GM13976 (cell line): ENCODE data around the gene OSBPL5.

Experiments used
- DNase-seq: peaks from one replicate; pipeline ENCODE4 v3.0.0; 2012; ENCODE audit warnings: low spot score
- CTCF ChIP-seq: IDR thresholded peaks from 2 replicates; pipeline ENCODE4 v1.5.1; 2012; ENCODE audit warnings: borderline replicate concordance, mild to moderate bottlenecking; ENCODE audit not compliant: insufficient read depth; ENCODE audit errors: extremely low read depth, missing control alignments, control extremely low read depth
- in situ Hi-C: fragments of 300-500 bp; cut with MboI; formaldehyde crosslinking; loops from one replicate; pipeline ENCODE4 v1.12.0; 2022; ENCODE audit warnings: low sequenced_read_pairs, mixed read lengths, inconsistent platforms; ENCODE audit not compliant: unreplicated experiment

OSBPL5 gene

GRCh38 chr11:3095712-3096361 lies 69.3 kb downstream of the OSBPL5 start:
- DNase-seq, result peak; percentile 6
- no peak for TF ChIP-seq CTCF
- in situ Hi-C loops, result loop anchor here (10.0 kb wide), 1 partner anchor 61 kb away; no protein-coding TSS in a partner anchor

DNA sequence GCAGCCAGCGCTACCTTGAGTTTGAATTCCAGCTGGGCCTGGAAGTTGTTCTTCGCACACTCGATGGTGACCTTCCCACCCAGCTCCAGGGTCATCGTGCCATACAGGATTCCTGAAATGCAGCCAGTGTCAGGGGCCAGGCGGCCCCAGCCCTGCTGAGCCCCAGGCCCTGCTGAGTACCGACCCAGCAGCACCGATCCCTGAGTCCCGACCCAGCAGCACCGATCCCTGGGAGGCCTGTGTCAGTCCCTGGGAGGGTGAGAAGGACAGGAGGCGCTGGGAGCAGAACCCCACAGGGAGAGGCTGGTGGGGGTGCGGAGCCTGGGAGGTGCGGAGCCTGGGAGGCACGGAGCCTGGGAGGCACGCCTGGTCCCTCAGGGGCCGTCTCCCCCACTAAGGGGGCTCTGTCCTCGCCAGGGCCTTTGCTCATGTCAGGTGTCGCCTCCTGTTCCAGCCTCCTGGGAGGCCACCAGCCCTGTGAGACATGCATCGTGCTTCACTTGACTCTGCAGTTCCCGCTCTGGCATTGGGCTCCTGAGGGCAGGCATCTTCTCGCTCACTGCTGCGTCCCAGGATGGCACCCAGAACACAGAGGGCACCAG lies 70.8 kb downstream of the OSBPL5 start:
- DNase-seq, result peak; percentile 16
- no peak for TF ChIP-seq CTCF
- in situ Hi-C loops, result loop anchor here (10.0 kb wide), 1 partner anchor 60 kb away; no protein-coding TSS in a partner anchor

GRCh38 chr11:3093281-3094191 lies 71.6 kb downstream of the OSBPL5 start:
- DNase-seq, result peak; percentile 21
- in situ Hi-C loops, result loop anchor here (10.0 kb wide), 1 partner anchor 59 kb away; no protein-coding TSS in a partner anchor
- TF ChIP-seq CTCF, result no peak

DNA sequence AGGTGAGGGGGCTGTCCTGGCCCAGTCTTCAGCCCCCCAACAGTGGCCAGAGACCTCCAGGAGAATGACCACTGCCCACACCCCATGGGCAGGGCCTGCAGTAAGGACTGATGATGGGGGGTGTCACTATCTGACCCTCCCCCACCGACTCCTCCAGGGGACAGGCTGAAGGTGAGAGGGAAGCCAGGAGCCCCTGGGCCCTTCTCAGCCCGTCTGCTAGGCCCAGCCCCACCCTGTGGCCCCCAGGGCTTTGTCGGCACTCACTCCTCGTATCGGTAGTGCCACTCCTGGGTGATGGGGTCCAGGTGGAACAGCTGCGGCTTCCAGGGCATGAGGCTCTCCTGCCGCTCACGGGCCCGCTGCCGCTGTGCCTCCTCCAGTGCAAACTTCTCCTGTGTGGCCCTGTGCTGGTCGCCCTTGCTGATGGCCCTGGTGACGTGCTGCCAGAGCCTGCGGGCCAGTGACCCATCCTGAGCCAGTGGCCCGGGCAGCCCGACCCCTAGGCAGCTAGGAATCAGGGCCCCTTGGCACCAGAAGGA lies 72.4 kb downstream of the OSBPL5 start:
- TF ChIP-seq CTCF, result no peak
- peak; percentile 38 for DNase-seq
- in situ Hi-C loops, result loop anchor here (10.0 kb wide), 1 partner anchor 58 kb away; no protein-coding TSS in a partner anchor

DNA sequence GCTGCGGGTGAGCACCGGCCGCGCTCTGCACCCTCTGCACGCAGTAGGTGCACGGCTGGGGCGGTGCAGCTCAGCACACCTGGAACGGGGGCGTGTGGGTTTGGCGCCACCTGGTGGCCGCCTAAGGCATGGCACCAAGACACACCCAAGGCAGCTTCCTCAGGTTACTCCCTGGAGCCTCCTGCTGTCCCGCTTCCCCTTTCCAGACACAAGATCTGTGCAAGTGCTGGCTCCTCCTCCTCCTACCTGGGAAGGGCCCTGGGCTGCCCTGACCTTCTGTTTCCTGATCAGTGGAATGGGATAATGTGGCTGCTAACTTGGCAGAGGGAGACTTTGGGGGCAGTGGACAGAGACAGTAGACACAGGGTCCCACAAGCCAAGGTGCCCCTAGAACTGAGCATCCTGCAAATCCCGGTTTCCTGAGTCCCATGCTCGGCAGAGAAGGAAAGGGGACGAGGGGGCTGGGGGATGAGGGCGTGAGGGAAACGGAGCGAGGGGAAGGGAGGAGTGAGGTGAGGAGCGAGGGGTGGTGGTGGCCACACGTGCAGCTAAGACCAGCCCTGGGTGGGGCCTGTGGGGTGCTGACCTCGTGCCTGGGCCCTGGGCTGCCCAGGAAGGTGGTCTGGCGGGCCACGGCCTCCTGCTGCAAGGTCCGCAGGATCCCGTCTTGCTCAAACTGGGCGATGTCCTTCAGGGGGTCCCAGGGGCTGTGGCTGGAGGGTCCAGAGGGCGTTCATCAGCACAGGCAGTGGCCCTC lies 73.1 kb downstream of the OSBPL5 start:
- peak; percentile 96 for DNase-seq
- TF ChIP-seq CTCF, result peak; percentile 98
- in situ Hi-C loops, result loop anchor here (10.0 kb wide), 1 partner anchor 57 kb away; no protein-coding TSS in a partner anchor
